PC-3 (cell line): ENCODE measurements around the gene TTC32. TPM values are rescaled to one million over a fixed set of nuclear protein-coding genes. Genes with fewer than 3 reads are reported as not detected.

Experiments used
- ATAC-seq: fragments of 200-7000 bp; cut with Tn5 transposase; 2 replicates; pipeline ENCODE4 v1.9.1; 2020; ENCODE audit warnings: mild to moderate bottlenecking, moderate library complexity
- BruUV-seq: library from RNA; stranded (reverse); fragments of 400-500 nt; replicated peaks from 2 replicates; lab custom pipeline; 2021; lab: Mats Ljungman, UMichigan
- CTCF ChIA-PET: fragments of 300-600 bp; sonication (Branson Sonifier 250); formaldehyde crosslinking; loops from one replicate; lab custom pipeline; 2022; ENCODE audit warnings: antibody characterized with exemption; lab: Charles Lee
- POLR2A ChIA-PET: fragments of 300-600 bp; sonication (Branson Sonifier 250); formaldehyde crosslinking; loops from one replicate; lab custom pipeline; 2022; ENCODE audit warnings: antibody characterized with exemption; ENCODE audit not compliant: unreplicated experiment; lab: Charles Lee
- DNase-seq: peaks from one replicate; pipeline ENCODE4 v3.0.0-alpha.2; 2015
- H2AFZ ChIP-seq: fragments of 300-600 bp; sonication (generic); 2 replicates; pipeline ENCODE4 v1.6.0; 2016; ENCODE audit warnings: antibody characterized with exemption, low read length
- H3F3A ChIP-seq: fragments of 300-600 bp; sonication (generic); one replicate; pipeline ENCODE4 v1.6.0; 2017; ENCODE audit warnings: antibody characterized with exemption, low read length, control low read depth, mild to moderate bottlenecking; ENCODE audit not compliant: unreplicated experiment
- H3K27ac ChIP-seq: fragments of 300-600 bp; sonication (generic); 2 replicates; pipeline ENCODE4 v1.5.1; 2016; ENCODE audit warnings: mild to moderate bottlenecking, low read length
- H3K27me3 ChIP-seq: fragments of 300-600 bp; sonication (generic); 2 replicates; pipeline ENCODE4 v1.6.1; 2016; ENCODE audit warnings: low read length, mixed read lengths
- H3K36me3 ChIP-seq: fragments of 300-600 bp; sonication (generic); 2 replicates; pipeline ENCODE4 v1.6.1; 2016; ENCODE audit warnings: low read depth, mixed run types, low read length, mixed read lengths
- H3K4me1 ChIP-seq: fragments of 300-600 bp; sonication (generic); 2 replicates; pipeline ENCODE4 v1.5.1; 2016; ENCODE audit warnings: low read length; ENCODE audit not compliant: insufficient read depth
- H3K4me2 ChIP-seq: fragments of 300-600 bp; sonication (generic); 2 replicates; pipeline ENCODE4 v1.6.0; 2016; ENCODE audit warnings: low read length
- H3K4me3 ChIP-seq: fragments of 300-600 bp; sonication (generic); 2 replicates; pipeline ENCODE4 v1.5.1; 2016; ENCODE audit warnings: mild to moderate bottlenecking, low read length, mixed read lengths
- H3K79me2 ChIP-seq: fragments of 300-600 bp; sonication (generic); 2 replicates; pipeline ENCODE4 v1.6.1; 2017; ENCODE audit warnings: low read length, mixed read lengths
- H3K9ac ChIP-seq: fragments of 300-600 bp; sonication (generic); 2 replicates; pipeline ENCODE4 v1.6.0; 2016; ENCODE audit warnings: mild to moderate bottlenecking, low read length
- H3K9me2 ChIP-seq: fragments of 300-600 bp; sonication (generic); replicated peaks from 2 replicates; pipeline ENCODE4 v1.6.1; 2016; ENCODE audit warnings: mixed run types, low read length, mixed read lengths
- H3K9me3 ChIP-seq: fragments of 300-600 bp; sonication (generic); 2 replicates; pipeline ENCODE4 v1.6.1; 2016; ENCODE audit warnings: low read length, mixed read lengths
- H4K20me1 ChIP-seq: fragments of 300-600 bp; sonication (generic); 2 replicates; pipeline ENCODE4 v1.6.1; 2016; ENCODE audit warnings: low read length, mixed read lengths
- EZH2 ChIP-seq: fragments of 300-600 bp; sonication (generic); IDR thresholded peaks from one replicate; pipeline ENCODE4 v1.6.1; 2017; ENCODE audit warnings: antibody characterized with exemption, mild to moderate bottlenecking, low read length; ENCODE audit not compliant: unreplicated experiment
- EZH2phosphoT487 ChIP-seq: fragments of 300-600 bp; sonication (generic); IDR thresholded peaks from 2 replicates; pipeline ENCODE4 v1.6.1; 2018; ENCODE audit warnings: mild to moderate bottlenecking, antibody characterized with exemption, low read length, borderline replicate concordance
- intact Hi-C: fragments of 100-400 bp; cut with micrococcal nuclease; formaldehyde crosslinking; loops from 2 replicates; pipeline ENCODE4 v1.9.0; 2023
- total RNA-seq: library from RNA; depleted of rRNA; stranded (reverse); fragments of >200 nt; gene quantifications from 2 replicates; pipeline ENCODE4 v1.2.3, GENCODE V29; 2014
- TF ChIP-seq, protein P1 (sequence below): fragments of 300-600 bp; sonication (generic); conservative IDR thresholded peaks from 2 replicates; pipeline ENCODE4 v1.5.1; 2017; ENCODE audit warnings: antibody characterized with exemption, low read depth, mild to moderate bottlenecking, low read length

The TTC32 gene
- total RNA-seq, 1 experiment from 2014 or later = 10.0 TPM

DNA sequence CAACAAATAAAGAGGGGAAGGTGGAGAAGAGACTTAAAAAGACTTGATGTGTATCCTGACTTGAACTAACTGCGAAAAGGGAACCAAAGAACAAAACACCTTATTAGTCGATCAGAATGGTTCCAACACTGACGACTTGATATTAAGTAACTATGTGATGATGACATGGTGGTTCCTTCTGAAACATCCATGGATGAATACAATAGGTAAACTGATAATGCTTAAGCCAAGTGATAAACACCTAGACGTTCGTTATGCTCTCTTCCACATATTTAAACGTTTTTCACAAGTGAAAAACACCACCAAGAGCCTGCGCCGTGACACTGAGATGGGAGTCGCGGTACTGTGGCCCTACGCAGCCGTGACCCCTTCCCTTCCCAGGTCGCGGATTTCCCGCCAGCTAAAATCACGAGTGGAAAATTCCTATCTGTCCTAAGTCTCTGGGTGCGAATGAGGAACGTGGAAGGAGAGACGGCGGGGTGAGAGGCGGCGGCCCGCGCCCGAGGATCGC lies 797 bp downstream of the TTC32 start:
- Histone ChIP-seq H3K9me3 (no peaks in the 10 kb centered on the region), H3K27me3 (no peaks in the 10 kb centered on the region), H2AFZ (peak overlapping the region; percentile 95), H3K9ac (peak overlapping the region; percentile 96), H3K79me2 (peaks cover 53% of the 10 kb centered on the region), H3K9me2 (no peaks in the 10 kb centered on the region), H3F3A (no peaks in the 10 kb centered on the region), H3K4me1 (peaks cover 30% of the 10 kb centered on the region), H3K4me2 (peak overlapping the region; percentile 98), H3K4me3 (peak overlapping the region; percentile 85), H4K20me1 (no peaks in the 10 kb centered on the region), H3K27ac (peak overlapping the region; percentile 89), H3K36me3 (no peaks in the 10 kb centered on the region)
- intact Hi-C loops = loop anchor here (5.0 kb wide), 2 partner anchors 106 to 196 kb away; no protein-coding TSS in a partner anchor
- CTCF ChIA-PET = no interaction called here
- BruUV-seq = TSS peak; percentile 50
- ATAC-seq (peak; percentile 2; the same call in 1 of the 2 replicates), DNase-seq (no peak)
- TF ChIP-seq EZH2phosphoT487 = no peak
- no peak for TF ChIP-seq EZH2
- POLR2A ChIA-PET = interaction anchor here (0.6 to 1.0 kb wide), 3 partner anchors 10 to 46 kb away, joined by 3 to 22 read pairs (median 5); no protein-coding TSS in a partner anchor

- H3K4me1 ChIP-seq = peaks cover 30% of the 10 kb centered on the region
- peak overlapping the region; percentile 85 for H3K4me3 ChIP-seq
- no peaks in the 10 kb centered on the region for H3F3A ChIP-seq
- TF ChIP-seq, protein P1, sequence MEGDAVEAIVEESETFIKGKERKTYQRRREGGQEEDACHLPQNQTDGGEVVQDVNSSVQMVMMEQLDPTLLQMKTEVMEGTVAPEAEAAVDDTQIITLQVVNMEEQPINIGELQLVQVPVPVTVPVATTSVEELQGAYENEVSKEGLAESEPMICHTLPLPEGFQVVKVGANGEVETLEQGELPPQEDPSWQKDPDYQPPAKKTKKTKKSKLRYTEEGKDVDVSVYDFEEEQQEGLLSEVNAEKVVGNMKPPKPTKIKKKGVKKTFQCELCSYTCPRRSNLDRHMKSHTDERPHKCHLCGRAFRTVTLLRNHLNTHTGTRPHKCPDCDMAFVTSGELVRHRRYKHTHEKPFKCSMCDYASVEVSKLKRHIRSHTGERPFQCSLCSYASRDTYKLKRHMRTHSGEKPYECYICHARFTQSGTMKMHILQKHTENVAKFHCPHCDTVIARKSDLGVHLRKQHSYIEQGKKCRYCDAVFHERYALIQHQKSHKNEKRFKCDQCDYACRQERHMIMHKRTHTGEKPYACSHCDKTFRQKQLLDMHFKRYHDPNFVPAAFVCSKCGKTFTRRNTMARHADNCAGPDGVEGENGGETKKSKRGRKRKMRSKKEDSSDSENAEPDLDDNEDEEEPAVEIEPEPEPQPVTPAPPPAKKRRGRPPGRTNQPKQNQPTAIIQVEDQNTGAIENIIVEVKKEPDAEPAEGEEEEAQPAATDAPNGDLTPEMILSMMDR = no peak
- TF ChIP-seq EZH2phosphoT487 (no peak), EZH2 (no peak)
- ATAC-seq (peak; percentile 14; the same call in 1 of the 2 replicates), DNase-seq (peak; percentile 43)
- BruUV-seq = no TSS peak
- peaks cover 55% of the 10 kb centered on the region for H3K79me2 ChIP-seq
- no peaks in the 10 kb centered on the region for H3K36me3 ChIP-seq
- no peaks in the 10 kb centered on the region for H4K20me1 ChIP-seq
- H3K4me2 ChIP-seq = peak overlapping the region; percentile 98
- H3K9me2 ChIP-seq = no peaks in the 10 kb centered on the region
- H3K27ac ChIP-seq = peak overlapping the region; percentile 89; the same call in 1 of the 2 replicates
- CTCF ChIA-PET = interaction anchor here (0.8 kb wide), 1 partner anchor 55 kb away, joined by 3 read pairs; no protein-coding TSS in a partner anchor
- intact Hi-C loops = loop anchor here (5.0 kb wide), 2 partner anchors 107 to 197 kb away; no protein-coding TSS in a partner anchor
- peak overlapping the region; percentile 95 for H2AFZ ChIP-seq
- H3K9ac ChIP-seq = peak overlapping the region; percentile 96
- POLR2A ChIA-PET = interaction anchor here (0.6 kb wide), 1 partner anchor 38 kb away, joined by 3 read pairs; no protein-coding TSS in a partner anchor
- no peaks in the 10 kb centered on the region for H3K27me3 ChIP-seq
- no peaks in the 10 kb centered on the region for H3K9me3 ChIP-seq
Observed at GRCh38 chr2:19899985-19900930, 1.5 kb downstream of the TTC32 start.
